Putamen (tissue), 1 donor: ENCODE results near the gene CEBPG.
A peak's percentile ranks its signal among the peaks of the same experiment; 100 is the strongest.

Experiments used
- DNase-seq: peaks from one replicate; pipeline ENCODE4 v3.0.0-alpha.2; 2016; ENCODE audit warnings: low spot score

CEBPG gene

DNA sequence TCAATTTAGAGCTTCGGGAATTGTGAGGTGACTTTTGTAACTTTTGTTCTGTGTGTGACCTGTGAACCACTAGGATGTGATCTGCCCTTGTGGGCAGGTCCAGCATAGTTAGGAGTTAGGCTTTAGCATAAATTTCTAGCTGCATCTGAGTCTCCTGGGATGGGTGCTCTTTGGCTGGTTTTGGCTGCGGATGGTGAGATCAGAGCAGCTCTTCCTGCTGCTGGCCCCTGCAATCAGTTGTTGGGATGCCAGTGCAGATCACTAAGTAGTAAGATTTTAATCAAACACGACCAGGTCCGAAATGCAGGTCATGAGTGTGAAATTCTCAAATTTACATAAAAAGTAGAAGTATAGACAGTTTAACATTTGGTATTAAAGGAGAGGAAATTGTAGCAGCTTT is 8.5 kb downstream of the CEBPG start:
- DNase-seq, result no peak

DNA sequence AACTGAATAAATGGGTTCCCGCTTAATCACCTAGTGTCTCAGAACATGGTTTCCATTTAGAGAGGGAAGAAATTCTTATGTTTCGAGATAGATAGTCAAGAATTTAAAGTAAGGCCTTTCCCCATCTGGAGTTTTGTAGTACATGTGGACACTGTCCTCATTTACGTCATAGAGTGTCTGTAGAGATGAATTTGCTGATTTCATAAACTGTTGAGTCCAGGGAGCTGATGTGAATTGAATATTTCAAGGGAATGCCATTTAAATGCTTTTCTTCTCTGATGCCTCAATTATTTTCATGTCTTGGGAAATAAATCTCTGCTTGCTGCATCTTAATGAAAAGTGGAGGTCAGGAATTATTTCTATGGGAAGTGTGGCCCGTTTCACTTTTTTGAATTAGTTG is 9.5 kb downstream of the CEBPG start:
- DNase-seq, result no peak

DNA sequence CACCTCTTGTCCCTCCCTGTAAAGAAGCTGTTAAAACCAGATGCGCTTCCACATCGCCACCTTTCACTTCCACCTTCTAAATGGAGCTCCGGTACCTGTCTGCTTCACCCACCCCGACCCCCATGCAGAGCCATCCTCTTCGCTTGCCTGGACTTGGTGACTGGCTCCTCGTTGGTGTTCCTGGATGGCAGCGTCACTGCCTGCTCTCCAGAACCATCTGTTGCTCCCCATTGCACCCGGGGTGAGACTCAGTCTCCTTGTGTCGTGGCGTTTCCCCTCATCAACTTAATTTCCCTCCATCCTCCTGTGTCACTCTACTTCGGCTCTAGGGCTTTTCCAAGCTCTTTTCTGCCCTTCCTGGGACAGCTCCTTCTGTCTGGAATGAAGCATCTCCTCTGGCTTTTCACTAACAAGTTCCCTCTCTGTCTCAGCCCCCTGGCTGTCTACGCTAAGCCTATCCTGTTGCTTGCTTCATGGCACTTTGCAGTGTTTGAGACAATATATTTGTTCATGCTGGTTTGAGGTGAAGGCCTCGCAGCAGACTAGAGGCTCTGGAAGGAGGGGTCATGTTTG is 10.3 kb downstream of the CEBPG start:
- no peak for DNase-seq

DNA sequence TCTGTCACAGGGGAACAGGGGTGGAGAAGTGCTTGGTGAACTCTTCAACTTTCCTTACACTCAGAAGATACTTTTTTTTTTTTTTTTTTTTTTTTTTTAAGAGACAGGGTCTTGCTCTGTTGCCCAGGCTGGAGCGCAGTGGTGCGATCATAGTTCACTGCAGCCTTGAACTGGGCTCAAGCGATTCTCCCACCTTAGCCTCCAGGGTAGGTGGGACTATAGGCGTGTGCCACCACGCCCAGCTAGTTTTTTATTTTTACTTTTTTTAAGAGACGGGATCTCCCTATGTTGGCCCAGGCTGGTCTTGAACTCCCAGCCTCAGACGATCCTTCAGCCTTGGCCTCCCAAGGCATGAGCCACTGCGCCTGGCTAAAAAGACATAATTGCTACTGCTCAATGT is 11.5 kb downstream of the CEBPG start:
- no peak for DNase-seq

DNA sequence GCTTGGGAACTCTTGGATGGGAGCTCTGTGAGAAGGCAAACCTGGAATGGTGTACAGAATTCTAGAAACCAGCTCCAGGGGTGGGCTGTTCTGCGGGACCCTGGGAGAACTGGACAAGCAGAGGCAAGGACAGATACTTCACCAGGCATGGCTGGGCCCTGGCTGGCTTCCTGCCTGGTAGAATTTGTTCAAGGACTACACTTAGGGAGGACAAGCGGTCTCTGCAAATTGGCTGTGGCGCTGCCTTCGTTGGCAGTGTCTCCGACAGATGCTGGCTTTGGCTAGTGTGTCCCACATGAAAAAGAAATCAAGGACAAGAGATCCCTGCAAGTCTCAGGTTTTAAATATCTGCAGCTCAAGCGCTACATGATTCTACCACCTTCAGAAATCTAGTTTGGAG is 12.4 kb downstream of the CEBPG start:
- no peak for DNase-seq

DNA sequence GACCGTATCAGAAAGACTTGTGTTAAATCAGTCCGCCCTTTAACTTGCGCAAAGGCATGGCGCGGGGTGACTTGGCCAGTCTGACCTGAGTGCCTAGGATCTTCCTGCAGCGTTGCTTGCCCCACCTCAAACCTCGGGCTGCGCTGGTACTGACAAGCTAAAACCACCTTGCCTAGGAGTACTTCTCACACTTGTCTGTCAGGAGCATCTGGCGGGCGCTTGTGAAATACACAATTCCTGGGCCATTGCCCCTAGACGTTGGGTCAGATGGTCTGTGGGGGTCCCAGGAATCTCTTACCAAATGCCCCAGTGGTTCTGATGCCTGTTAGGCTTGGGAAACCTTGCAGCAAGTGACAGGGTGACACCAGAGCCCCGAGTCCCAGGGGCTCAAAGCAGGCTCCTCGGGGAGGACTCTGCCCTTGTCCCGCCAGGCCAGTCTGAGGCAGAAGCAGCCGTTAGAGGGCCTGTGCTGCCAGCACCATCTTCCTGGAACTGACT is 12.9 kb downstream of the CEBPG start:
- DNase-seq, result no peak

DNA sequence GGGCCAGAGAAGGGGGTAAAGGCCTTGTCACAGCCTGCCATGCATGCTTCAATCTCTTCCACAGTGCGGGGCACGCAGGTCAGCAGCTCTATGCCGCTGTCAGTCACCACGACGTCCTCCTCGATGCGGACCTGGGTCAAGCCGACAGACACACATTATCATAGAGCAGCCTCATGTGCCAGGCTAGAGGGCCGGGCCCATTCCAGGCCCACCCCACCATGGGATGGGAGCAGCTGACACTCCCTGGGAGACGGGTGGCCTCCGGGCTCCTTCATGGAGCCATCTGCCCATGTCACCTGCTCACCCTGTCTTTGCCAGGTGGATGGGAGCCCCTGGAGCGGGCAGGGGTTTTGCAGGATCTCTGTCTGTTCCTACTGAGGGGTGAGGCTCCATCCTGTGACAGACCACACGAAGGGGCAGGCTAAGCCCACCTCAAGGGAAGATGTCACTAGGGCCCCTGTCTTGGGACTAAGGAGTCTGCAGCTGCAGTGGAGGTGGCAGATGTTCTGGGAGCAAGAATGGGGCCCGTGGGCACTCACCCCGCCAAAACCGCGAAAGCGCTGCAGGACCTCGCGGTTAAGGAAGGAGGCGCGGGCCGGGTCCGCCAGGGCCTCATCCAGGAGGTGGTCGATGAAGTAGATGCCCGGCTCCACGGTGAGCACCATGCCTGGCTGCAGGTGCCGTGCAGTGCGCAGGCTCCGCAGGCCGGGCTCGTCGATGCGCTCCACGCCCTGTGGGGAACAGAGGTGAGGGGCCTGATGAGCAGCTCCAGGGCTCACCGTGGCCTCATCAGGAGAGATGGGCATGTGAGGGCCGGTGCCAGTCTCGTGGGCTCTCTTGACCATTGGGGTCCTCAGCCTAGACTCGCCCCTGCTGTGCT is 14.1 kb downstream of the CEBPG start:
- no peak for DNase-seq

DNA sequence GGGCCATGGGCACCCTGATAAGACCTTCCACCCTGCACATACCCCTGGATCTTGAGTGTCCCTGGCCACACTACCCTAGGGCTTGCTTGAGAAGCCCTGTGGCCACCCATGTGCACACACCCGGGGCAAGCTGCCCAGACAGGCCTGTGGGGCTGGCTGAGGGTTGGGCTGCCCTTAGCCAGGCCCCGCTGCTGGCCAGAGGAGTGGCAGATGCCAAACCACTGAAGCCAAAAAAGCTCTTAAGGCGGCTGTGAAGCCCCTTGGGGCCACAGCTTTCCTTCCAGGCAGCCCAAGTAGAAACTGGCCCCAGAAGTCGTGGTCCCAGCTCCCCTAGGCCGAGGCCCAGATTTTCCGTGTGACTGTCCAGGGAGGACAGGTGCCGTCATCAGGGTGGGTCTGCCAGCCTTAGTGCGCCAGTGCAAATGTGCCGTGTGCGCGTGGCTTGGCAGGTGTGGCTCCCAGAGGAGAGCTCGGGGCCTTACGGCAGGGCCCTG is 14.8 kb downstream of the CEBPG start:
- DNase-seq, result no peak

DNA sequence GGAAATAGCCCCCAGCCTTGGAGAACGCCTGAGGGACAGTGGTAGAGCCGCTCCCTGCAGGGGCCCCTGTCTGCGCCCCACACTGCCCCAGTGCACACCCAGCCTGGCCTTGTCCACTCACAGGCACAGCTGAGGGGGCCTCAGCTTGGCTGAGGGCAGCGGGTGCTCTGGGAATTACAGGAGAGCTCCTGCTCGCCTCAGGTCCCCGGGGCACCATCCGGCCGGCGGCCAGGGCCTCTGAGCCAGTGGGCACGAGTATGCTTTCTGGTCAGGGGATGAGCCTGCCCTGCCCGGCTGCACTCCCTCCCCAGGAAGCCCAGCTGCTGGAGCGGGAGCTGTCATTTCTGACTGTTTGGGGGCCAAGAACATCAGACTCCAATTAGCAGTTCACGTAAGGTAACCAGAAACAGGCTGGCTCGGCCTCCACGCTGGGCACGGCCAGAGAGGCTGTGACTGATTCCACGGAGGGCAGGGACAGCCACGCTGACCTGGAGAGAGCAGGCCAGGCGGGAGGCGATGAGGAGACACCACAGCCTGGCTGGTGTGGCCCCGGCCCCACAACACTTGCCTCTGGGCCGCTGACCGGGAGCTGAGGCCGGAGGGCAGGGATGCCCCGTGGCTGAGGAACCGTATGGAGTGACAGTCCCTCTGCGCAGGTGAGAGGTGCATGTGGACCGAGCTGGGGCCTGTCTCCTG is 15.4 kb downstream of the CEBPG start:
- DNase-seq, result no peak

DNA sequence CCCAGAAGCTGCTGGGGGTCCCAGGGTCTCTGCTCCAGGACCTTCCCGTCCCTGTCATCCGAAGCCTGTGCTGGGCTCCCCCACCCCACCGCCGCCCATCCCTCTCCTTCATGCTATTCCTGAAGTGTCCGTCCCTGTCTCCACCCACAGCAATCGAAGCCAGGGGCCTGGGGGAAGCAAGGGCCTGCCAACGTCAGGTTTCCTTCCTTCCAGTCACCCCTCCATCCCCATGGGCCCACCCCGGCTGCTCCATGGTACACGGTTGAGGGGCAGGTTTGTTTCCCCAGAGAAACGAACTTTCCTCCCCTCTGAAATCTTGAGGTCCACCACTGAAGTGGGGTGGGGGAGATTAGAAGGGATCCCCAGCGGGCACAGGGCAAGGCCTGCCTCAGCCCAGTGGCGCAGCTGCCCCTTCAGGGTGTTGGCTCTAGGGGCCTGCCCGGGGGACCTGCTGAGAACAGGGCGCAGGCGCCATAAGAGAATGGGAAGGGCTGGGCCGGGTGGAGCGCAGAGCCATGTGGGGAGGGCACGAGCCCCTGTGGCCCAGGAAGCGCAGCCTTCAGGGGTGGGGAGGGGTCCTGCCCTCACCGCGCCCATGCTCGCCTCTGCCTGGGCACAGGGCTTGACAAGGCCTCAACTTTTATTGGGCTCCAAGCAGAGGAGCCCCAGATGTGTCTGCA is 16.1 kb downstream of the CEBPG start:
- no peak for DNase-seq

DNA sequence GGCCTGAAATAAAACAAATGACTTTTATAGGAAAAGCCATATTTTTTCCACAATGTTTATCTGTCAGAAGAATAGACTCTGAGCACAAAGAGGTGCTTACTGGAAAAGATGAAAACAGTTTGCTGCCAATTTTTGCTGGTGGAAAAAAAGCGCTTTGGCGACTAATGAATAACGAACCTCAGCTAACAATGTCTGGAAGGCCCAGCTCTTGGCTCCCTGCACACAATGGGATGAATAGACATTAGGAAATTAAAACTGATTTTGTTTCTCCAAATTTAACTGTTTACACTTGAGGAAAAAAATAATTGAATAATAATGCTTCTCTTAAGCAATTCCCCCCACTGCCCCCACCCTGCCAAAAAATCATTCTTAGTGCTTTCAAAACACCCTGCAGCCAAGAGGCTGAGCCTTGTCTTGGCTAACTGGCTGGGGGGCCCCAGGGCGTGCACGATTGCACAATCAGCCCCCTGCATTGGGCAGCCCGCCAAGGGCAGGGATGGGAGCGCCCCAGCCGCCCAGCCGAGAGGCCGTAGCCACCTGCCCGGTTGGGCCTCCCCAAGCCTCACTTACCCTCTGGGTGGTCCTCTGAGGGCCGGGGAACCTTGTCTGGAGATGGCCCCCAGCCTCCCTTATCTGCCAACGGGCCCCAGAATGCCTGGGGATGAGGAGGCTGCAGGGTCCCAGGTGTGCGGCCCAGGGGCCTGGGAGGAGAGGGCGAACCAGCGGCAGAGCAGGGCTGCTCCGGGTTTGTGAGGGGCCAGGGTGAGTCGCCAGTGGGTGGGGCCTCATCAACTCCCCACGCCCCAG is 16.8 kb downstream of the CEBPG start:
- DNase-seq, result peak; percentile 56

DNA sequence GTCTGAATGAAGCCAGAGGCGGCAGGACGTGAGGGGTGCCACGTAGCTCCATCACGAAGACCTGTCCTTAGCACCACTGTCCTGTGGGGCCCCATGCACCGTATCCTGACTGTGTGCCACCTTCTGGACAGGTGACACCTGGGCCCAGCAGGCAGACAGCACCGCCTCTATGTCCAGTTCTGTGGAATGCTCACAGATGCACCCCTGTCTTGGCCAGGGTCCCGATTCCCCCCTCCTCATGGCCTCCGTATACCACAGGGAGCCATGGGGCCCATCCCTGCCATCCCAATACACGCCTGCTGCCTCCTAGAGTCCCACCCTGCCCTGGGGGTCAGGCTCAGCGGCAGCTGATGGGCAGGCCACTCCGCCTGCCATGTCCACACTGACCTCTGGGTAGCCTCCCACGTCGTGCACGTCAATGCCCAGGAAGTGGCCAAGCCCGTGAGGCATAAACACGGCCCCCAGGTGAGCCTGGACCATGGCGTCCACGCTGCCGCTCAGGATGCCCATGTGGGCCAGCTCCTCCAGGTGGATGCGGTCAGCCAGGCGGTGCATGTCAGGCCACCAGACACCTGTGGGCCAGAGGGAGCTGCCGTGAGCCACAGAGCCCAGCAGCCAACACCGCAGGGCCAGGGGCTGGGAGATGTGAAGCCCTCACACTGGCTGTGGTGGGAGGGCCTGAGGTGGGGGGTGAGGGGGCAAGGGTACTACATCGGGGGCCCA is 17.6 kb downstream of the CEBPG start:
- no peak for DNase-seq

DNA sequence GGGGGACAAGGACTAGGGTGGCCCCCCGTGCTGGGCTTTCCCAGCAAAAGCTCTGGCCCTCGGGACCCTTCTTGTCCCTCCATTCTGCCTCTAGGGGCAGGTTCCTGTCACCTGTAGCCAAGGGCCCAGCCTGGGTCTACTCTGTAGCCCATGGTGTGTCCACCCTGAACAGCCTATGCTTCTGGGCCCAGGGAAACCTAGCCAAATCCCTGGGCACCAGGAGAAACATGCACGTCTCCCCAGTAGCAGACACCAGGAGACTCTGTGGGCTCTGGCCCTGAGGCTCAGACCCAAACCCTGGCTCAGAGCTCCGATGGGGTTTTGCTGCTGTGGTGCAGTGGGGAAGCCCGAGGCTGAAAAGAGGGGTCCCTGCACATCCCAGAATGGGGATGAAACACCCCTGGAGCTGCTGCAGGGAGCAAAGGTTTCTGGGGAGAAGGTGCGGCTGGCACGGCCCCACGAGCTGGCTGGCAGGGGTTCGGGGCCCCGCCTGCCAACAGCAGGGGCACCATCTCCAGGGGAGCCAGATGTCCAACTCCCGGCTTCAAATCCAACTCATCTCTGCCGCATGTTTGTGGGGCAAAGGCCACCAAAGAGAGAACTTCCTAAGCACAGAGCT is 18.2 kb downstream of the CEBPG start:
- DNase-seq, result no peak

DNA sequence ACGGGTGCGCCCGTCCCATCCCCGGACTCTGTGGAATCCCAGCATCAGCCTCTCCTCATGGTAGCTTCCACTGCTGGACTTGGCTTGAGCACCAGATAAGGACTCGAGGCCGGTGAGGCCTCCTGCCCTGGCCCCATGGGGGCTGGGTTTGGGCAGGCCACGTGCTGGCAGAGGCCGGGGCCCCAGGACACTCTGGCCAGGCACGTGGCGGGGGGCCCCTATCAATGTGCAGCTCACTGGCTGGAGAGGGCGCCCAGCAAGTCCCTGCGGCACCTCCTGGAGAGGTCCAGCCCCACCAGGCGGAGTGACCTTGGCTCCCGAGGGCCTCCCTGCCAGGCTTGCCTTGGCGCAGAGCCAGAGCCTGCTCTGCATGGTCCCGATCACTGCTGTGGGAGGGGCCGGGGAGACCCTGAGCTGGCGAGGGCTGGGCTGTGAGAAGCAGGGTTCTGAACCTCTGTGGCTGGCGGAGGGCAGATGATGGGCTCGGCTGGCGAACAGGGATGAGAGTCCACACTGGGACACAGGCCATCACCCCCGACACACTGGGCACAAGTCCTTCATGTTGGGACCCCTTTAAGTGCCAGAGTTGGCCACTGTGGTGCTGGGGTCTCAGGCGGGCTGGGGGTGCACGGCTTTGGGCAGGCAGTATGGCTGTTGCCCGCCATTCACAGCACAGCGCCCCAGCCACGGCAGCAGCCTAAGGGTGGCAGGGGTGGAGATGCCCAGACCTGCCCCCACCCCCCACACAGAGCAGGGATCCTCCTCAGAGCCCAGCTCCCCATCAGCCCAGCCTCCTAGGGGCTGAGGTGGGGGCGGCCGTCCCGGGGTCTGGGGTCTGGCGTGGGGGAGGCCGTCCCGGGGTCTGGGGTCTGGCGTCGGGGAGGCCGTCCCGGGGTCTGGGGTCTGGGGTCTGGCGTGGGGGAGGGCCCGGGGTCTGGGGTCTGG is 19.1 kb downstream of the CEBPG start:
- DNase-seq, result no peak

DNA sequence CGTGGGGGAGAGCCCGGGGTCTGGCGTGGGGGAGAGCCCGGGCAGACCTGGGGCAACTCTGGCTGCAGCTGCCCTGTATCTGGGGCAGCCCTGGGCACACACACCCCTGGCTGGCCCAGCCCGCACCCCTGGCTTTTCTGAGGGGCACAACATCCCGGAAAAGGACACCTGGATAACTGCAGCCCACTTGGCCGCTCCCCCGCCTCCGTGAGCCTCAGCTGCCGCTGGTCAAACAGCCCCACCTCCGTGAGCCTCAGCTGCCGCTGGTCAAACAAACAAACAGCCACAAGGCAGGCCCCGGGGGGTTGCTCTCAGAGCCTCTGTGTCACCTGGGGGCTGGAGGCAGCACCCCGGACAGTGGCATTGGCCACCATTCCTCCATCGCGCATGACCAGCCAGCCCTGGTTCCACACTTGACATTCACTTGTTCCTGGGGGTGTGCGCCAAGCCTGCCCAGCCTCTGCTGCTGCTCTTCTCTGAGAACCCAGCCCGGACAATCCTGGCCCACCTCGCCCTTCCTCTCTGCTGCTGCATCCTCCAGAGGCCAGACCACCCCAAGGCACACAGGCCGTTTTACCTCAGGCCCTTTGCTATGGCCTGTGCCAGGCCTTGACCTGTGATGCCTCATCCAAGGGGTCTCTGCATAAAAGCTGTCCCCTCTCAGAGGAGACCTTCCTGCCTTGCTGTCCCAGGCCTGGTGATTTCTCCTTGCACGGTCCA is 19.9 kb downstream of the CEBPG start:
- DNase-seq, result no peak

DNA sequence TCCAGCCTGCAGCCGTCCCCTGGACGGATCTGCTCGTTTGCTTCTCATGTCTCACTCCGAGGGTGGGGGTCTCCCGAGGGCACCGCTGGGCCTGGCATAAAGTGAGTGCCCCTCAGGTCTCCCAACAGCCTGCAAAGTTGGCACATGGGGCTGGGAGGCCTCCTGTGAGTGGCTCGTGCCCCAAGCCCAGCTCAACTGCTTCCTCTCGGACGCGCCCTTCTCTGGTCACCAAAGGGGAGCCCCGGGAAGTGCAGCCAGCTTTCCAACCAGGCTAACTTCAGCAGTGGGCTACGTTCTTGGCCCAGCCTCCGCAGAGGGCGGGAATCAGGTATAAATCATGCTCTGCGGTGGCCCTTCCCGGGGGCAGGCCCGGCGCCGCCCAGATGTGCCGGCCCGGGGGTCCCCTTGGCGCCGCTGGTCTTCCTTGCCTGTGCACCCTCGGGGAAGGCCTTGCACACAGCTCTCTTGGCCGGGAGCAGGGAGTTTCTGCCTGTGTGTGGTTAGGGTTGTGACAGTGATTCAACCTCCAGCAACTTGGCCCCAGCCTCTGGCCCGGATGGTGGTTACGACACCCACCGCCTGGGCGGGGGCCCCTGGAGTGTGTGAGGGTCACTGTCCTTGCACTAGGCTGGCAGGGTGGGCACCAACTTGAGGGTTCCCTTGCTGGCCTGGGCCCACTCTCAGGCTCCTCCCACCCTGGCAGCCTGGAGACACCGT is 20.7 kb downstream of the CEBPG start:
- DNase-seq, result no peak

DNA sequence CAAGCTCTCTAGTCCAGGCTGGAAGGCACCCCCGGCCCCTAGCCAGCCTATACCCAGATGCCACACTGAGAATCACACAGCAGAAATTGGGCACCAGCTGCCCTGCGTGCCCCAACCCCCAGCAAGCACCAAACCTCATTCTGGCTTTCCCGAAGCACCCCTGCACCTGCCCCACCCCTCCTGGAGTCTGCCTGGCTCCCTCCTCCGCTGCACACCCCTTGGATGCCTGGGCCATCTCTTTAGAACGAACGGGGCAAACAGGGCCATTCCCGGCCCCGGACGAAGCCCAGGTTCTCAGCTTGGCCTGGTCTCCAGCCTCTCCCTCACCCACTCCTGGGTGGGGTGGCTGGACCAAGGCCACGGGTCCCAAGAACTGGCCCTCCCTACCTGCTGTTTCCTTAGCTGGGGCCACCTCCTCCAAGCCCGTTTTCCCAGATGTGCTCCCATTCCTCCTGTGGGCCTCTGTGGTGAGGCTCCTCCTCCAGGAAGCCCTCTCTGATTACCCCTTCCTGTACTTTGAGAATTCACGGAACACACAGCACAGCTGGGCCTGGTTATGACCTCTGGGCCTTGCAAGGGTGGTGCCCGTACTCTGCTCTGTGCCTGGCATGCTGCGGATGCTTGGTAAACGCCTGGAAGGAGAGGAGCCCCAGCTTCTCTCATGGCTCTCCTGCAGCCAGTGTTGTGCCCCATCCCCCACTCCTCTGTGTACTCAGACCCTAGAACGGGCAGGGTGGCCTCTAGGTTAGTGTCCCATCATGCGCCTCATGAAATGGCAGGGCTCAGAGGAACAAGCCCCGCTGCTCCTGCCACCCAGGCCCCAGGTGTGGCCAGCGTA is 21.4 kb downstream of the CEBPG start:
- DNase-seq, result no peak
